GM13977 (cell line): ENCODE data around the gene FAM120A.

Source experiments
- DNase-seq: peaks from one replicate; pipeline ENCODE4 v3.0.0; 2012; ENCODE audit warnings: low spot score
- CTCF ChIP-seq: IDR thresholded peaks from 2 replicates; pipeline ENCODE4 v1.5.1; 2012; ENCODE audit warnings: mild to moderate bottlenecking, control low read depth; ENCODE audit not compliant: insufficient read depth; ENCODE audit errors: extremely low read depth, missing control alignments
- in situ Hi-C: fragments of 300-500 bp; cut with MboI; formaldehyde crosslinking; loops from one replicate; pipeline ENCODE4 v1.12.0; 2022; ENCODE audit warnings: low sequenced_read_pairs, low pct_unique_long_range_greater_than_20kb, mixed read lengths, inconsistent platforms; ENCODE audit not compliant: unreplicated experiment

Gene FAM120A

GRCh38 chr9:93457006-93457405 lies 5.5 kb downstream of the FAM120A start:
- no peak for TF ChIP-seq CTCF
- in situ Hi-C loops = no loop called here
- DNase-seq = no peak

DNA sequence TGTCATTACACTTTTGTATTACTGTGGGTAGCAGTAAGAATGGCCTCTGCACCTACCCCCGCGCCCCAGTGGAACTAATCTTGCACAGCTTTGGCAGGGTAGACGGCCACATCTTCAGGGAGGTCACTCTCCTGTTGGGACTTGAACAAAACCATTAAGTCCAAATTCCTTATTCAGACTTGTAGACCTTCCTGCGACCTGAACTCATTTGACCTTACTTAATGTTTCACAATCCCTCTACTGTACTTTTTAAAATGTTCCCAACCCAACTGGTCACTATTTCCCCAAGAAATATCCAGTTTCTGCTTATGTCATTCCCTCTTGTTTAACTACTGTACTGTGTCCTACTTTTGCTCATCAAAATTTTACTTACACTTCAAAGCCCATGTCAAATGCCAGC lies 7.2 kb downstream of the FAM120A start:
- no peak for DNase-seq
- in situ Hi-C loops = no loop called here
- TF ChIP-seq CTCF = no peak

DNA sequence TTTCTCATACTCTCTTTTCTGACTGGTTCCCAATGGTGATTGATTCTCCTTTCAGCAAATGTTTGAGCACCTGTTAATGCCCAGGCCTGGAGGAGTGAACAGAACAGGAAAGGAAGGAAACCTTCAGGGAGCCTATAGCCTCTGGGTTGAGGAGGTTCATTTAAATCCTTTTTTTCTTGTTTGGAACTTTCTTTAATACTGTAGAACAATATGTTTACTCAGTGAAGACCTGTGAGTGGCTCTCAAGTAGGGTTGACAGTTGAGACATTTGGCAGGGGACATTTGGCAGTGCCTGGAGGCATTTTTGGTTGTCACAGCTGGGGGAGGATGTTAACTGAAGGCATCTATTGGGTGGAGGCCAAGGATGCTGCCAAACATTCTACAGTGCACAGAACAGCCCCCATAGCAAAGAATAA lies 8.0 kb downstream of the FAM120A start:
- in situ Hi-C loops = no loop called here
- no peak for DNase-seq
- TF ChIP-seq CTCF = no peak

DNA sequence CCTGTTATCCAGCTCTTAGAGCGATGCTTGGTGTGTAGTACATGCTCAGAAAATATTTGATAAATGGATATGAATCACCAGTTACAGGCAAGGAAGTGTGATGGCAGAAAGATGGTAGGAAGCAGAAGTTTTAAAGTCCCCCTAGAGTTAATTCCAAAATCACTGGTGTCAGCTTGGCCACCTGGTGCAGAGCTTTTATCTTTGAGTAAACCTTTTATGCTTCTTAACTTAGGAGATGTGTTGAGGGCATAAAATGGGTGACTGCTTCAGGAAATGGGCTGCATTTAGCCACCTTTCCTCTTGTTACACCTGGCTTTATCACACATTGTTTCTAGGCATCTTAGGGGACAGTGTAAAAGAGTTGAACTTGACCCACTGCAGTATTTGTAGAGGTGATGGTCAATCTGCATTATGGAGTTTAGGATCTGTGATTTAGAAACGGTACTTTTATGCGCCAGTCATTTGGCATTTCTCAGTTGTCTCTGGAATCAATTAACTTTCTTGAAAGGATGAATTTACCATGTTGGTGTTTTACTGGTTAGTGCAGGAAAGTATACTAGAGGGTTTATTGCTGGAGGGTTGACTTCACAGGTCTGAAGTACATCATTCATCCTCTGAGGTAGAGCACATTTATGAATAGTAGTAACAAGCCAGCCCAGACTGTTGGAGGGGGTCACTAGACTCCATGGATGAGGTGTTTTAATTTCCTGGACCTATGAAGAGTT lies 9.4 kb downstream of the FAM120A start:
- in situ Hi-C loops = no loop called here
- no peak for DNase-seq
- no peak for TF ChIP-seq CTCF

DNA sequence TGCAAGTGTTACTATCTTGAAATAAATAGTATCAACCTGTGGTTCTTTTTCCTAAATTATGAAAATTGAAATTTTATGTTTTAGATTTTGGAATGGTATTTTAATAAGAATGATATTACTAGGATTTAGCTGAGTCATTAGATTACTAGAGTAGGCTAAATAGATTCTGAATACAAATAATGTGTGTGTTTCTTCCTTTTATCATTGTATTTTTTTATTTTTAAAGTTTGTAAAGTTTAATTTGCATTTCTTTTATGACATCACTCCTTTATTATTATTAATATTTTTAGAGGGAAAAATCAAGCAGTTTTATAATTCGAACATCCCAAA lies 9.9 kb downstream of the FAM120A start:
- no peak for TF ChIP-seq CTCF
- no peak for DNase-seq
- in situ Hi-C loops = no loop called here

- TF ChIP-seq CTCF = no peak
- no peak for DNase-seq
- in situ Hi-C loops = no loop called here
Measured at GRCh38 chr9:93461821-93462220, 10.3 kb downstream of the FAM120A start.
